Measurements from ENCODE around the gene GARNL3.

The GARNL3 gene

DNA sequence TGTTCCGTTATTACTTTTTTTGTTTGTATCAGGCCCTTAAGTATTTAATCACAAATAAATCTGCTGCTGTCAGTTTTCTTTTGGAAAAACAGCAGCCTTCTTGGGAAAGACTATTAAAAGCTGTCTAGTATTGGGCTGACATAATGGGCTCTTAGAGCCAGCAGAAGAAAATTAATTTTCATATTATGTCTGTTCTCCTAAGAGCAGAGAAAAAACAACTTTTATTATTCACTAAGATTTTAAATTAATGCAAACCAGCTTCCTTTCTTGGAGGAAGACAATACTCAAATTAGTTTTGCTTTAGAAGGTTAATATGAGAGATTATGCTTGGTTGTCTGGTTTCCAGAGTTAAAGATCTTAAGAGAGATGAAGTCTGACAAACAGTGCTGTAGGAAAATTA lies 30.6 kb upstream of the GARNL3 start:
- DNase-seq: no peak

DNA sequence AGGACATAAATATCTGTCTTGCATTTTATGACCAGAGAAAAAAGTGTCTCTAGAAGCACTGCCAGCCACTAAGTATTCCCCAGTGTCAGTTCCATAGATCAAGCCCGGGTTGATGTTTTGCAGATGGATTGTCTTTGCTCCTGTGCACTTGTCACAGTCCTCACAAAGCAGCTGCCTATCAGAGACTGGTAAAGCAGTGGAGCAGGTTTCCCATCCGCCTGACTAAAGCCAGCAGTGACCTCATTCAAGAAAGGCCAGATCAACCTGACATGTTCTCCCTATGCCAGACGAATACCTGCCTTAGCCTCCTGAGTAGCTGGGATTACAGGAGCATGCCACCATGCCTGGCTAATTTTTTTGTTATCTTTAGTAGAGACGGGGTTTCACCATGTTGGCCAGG lies 26.8 kb upstream of the GARNL3 start:
- DNase-seq: no peak

DNA sequence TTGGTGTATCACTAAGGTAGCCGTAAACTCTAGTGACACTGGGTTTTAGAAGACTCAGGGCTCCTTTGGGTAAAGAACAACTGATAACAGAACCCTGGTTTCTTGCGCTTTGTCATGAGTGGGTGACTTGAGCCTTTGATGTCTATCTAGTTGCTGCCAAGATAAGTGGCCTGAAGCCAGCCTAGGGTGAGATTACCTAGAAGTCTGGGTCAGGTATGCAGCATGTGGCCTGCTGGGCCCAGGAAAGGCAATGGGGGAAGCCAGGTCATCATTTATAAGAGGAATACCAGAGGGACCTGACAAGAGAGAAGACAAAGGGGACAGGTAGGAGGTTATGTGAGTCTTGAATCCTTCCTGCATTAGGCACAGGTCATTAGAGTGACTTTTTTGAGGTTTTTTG lies 23.2 kb upstream of the GARNL3 start:
- DNase-seq: no peak

DNA sequence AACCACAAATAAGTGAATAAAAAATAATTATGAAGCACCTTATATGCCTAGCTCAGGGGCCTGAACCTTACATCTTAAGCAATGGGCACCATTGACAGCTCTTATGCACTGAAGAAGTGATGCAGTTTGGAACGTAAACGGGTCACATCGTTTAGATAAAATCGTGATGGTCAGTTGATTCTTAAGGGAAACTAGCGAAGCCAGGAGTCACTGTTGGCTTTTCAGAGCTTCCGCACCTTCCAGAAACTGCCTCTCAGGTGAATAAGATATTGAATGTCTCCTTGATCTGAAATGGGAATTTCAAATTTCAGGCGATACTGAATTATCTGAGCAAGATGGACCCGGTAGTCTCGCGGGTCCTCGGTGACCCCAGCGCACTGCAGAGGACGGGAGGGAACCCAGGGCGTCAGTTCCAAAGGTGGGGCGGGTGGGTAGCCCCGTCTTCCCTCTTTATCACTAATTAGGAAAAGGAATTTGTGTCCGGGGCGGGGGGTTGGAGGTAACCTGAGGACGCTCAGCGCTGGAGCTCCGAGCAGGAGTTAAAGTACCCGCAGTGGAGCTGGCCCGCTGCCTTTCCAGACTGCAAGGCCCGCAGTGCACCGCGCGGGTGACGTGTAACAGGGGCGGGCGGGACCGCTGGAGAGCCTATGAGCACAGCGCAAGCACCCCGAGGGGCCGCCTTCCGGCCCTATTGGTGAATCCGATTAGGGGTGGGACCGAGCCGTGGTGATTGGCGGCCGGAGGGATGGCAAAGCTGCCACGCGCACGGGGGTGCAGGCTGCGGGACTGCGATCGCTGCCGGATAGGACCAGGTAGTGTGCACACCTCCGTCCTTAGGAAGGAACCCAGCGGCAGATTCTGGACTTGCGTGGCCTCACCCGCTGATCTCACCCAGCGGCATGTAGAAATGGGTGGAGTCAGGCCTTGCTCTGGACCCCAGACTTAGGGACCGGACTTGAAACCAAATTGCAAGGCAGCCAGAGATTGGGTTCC lies 19.7 kb upstream of the GARNL3 start:
- DNase-seq: peak; percentile 94

DNA sequence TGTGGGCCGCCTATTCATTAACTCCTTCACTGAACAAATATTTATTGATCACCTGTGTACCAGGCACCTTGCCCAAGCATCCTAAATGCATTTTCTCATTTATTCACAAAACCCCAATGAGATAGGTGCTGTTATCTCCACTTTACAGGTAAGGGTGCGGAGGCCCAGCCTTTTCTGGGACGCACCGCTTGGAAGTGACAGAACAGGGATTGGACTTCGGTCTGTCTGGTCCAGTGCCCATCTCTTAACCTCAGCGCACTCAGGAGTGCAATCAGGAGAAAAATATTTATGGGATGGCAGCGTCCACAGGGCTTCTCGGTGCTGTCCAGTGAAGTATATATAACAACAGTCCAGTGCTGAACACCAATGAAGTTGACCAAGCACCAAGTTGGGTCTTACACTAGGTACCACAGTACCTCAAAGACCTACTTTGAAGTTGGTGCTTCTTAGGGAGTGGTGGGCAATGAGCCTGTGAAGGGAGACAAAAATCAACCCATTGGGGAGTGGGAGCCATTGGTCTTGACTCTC lies 18.9 kb upstream of the GARNL3 start:
- no peak for DNase-seq

DNA sequence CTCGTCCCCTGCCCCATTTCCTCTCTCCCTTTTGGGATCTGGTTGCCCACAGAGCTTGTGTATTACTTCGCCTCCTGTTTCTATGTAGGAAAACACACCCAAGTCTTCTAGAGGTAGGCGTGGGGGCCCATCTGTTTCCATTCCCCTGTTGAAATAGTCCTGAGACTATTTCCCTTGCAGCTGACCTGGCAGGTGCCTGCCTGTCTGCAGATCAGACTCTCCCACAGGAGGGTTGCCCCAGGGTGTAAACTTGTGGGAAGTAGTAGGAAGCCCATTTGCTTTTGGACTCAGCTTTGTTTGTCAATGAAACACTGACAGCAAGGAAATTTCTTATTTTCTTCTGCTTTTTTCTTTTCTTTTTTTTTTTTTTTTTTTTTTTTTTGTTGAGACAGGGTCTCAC lies 16.3 kb upstream of the GARNL3 start:
- DNase-seq: no peak

DNA sequence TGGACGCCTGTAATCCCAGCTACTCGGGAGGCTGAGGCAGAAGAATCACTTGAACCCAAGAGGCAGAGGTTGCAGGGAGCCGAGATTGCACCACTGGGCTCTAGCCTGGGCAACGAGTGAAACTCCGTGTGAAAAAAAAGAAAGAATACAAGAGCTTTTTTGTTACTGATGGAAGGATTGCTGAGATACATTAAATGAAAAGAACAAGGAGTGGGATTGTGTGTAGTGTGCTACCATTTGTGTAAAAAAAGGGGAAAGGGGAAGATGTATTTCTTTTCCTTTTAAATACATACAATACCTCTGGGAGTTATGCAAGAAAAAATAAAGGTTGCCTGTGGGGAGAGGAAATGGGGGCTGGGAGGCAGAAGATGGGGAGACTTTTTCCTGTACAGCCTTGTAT lies 14.7 kb upstream of the GARNL3 start:
- DNase-seq: no peak

DNA sequence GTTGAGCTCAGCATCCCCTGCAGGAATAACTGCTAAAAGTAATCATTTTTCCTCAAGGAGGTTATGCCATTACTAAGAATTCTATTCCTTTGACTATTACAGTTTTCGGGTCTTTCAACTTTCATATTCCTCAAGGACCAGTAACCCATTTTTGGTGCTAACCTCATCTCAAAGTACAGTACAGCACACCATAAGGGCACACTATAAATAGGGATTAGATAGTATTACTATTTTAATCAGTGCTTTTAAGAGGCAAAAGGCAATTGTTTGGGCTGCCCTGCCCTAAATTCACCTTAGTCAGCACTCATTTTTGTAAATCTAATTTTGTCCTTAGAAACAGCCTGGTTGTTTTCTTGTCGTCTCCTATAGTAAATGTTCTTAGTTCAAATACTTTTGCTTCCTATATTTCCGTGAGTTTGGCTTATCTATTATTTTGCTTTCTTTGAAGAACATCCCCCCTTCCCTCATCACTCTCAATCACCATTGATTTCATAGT lies 13.6 kb upstream of the GARNL3 start:
- DNase-seq: no peak

DNA sequence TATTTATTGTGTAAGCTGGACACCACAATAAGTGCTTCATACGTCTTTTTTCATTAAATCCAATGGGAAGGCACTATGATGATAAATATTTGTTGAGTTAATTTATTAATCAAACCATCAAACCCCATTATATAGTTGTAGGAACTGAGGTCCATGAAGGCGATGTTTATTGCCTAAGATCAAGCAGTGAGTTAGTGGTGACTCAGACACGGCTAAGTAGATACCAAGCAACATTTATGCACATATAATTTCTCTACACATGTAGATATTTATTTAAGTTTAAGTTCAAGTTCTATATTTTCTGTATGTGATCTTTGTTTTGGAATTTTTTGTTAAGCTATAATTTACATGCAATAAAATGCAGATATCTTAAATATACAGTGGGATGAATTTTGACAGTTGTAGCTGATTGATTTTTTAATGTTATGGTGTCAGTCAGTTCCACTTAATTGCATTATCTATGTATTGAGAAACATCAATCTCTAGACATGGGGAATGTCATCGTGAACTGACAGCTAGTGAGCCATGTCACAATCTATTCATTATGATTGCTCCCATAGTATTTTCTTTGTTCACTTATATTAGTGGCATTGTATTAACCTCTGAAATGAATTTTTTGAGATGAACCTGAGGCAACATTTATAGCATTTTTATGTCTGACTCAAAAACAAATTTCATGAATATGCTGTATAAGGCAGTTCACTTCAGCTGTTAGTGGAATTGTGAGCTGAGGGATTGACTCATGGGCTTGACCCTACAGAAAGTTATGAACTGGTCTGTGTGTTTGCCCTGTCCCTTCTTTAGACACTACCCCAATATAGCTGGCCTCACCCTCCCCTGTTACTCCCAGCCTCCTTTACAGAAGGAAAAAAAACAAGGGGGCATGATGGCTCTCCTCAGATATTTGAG lies 11.9 kb upstream of the GARNL3 start:
- DNase-seq: no peak

DNA sequence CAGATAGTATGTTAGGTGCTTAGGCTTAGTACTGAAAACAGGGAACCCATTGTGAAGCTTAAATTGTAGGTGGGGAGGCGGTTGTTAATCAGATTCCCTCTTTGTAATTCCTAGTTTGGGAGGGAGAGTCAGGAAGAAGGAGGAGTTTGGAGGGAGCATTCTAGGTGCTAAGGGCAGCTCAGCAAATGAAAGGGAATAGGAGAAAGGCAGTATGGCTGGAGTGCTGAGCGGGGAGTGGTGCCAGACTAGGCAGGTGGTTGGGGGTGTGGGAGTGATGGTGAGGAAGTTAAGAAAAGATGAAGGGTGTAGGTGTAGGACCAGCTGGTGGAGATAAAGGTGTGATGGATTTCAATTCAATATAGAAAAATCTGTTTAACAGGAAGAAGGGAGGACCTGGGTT lies 11.1 kb upstream of the GARNL3 start:
- no peak for DNase-seq

DNA sequence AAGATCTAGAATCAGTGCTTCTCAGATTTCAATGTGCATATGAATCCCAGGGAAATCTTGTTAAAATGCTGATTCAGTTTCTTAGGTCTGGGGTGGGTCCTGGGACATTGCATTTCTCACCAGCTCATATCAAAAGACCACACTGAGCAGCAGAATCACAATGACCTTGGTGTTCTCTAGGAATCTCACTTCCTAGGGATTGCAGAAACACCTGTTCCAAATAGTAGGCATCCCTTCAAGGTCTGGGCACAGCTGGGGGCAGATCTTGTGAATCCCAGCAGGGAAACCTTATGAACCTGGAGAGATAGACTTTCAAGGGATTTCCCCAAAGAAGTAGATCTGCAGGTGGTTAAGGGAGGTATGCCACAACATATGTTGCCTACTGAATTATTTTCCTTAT lies 8.9 kb upstream of the GARNL3 start:
- DNase-seq: no peak

DNA sequence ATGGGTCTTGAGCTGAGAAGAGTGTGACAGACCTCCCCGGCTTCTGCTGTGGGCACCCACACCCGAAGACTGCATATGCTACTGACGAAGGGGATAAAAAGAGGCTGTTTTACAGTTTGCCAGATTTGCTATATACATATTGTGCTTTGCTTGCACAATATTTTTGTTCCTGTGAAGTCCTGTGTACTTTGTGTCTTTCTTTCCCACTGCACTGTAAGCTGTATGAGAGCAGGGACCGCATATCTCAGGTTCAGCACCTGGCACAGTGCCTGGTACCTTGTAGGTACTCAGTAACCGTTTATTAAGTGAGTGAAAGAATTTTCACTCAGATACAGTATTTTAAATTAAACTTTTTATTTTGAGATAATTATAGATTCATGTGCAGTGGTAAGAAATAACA lies 8.2 kb upstream of the GARNL3 start:
- DNase-seq: no peak

DNA sequence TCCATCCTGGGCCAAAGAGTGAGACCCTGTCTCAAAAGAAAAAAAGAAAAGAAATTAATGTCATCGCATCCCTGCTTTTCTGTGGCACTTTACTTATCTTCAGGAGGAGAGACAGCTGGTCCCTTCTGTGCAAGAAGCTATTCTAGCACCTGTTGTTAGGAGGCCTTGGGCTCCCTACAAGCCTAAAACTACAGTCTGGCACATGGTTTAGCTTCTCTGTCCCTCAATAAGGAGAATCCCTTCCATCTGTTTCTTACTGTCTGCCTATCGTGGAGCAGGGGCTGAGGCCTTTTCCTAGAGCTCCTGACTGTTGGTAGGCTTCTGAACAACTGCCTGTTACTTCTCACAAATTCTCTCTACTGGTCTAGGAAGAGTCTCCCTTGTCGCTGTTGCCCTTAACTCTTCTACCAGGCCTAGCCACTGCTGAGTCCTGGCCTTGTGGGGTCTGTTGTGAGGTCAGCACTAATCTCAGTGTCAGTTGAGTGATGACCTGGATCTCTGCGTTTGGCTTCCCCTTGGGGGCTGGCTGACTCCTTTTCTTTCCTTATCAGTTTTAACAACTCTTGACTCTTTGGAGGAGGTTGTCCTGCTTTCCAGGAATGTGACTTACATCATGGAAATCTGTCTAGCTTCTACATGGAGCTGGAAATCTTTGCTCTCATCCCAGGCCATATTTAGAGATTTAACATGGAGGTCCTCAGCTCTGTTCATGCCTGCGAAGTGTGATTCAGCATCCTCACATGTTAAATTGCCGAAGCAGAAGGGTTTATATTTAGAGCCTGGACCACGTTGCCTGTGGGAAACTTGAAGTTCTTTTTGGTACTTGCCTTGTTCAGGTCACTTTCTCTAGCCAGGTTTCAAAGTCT lies 5.7 kb upstream of the GARNL3 start:
- no peak for DNase-seq

DNA sequence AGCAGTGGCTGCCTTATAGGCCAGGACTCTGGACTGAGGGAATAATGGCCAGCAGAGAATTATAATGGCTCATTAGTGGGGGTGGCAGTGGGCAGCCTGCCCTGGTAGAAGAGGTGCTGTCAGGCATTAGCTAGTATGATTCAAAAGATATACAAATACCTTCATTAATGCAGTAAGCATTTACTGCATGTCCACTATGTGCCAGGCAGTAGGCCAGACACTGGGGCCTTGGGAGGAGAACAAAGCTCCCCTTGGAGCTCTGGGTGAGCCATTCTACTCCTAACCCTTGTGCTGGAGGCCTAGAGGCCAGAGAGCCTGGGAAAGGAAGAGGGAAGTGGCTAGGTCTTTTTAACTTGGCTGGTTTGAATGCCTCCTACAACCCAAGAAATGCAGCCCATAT lies 2.0 kb upstream of the GARNL3 start:
- DNase-seq: no peak

DNA sequence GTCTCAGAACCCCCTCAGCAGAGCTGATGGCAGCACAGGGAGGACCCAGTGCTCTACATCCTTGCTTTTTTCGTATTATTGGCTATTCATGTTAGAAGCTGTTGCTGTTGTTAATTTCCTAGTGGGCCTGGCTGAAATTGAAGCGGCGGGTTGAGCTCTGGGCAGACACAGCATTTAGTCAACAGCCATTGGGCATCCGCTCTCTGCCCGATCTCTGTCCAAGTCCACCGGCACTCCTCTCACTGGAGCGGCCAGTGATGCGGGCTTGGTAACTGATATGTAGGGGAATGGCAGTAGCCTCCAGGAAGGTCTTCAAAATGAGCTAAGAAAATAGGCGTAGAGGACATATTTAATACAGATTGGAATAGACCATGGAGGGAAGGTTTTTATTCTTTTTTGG lies 1.3 kb upstream of the GARNL3 start:
- no peak for DNase-seq

DNA sequence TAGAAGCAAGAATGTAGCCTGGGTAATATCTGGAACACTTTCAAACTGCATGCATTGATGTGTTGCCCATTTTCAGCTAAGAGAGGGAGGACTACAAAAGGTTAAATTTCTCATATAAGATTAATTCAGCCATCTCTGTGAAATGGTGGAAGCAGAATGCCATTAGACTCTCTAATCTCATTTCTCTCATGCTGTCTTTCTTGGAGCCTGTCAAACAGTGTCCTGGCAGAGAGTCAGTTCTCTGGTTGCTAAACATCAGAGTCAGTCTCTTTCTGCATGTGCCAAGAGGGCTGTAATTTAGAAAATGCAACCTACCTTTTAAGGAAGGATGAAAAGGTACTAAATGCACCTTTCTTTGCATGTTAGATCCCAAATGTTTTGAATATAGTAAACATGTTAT lies 910 bp upstream of the GARNL3 start:
- no peak for DNase-seq

DNA sequence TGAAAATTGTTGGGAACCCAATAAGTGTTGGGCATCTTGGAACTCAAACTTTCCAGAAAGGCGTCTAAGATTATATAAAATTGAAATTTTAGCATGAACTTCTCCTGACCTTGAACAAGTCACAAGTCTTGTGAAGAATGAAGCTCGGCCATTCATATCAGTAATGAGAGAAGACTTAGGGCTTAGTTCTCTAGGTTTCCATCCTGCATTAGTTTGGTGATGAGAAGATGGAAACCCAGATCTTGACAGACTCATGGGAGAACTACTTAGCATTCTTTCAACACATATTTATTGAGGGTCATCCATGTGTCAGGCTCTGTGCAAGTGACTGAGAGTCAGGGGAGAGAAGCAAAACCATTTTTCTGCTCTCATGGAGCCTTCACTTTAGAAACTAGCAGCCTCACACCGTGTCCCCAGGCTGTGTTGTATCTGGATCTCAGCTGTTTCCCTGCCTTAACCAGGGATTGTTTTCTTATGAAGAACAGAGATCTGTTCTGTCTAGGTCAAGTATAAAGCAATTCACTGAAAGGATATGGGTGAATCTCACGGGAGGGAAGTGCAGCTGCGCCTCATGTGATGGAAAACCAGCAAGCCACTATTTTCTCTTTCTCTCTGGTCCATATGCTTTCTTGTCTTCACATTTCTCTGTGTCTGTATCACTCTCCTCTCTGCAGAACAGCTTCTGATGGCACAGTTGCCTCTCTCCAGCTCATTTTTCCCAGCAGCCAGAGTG lies 3.4 kb downstream of the GARNL3 start:
- no peak for DNase-seq

DNA sequence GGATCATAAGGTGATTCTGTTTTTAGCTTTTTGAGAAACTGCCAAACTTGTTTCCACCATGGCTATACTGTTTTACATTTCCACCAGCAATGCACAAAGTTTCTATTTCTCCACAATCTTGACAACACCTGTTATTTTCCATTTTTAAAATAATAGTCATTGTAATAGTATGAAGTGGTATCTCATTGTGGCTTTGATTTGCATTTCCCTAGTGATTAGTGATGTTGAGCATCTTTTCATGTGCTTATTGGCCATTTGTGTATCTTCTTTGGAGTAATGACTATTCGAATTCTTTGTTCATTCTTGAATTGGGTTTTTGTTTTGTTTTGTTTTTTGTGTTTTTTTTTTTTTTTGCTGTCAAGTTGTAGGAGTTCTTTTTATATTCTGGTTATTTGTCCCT lies 4.9 kb downstream of the GARNL3 start:
- no peak for DNase-seq

DNA sequence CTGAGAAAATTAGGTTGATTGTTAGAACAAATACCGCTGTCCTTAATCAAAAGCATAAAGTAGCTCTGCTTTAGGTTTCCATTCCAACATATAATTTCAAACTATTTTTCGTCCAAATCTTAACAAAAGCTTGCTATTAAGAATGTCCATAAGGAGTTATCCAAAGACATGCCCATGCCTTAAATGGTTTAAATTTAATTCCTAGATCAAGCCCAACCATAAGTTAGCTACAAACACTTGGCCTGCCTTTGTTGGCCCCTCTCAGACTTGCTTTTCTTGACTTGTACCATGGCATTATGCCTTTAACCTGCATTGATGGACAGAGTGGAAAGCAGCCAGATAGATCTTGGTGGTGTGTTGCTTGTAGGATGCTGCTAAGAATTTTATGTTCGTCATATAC lies 8.8 kb downstream of the GARNL3 start:
- DNase-seq: no peak

DNA sequence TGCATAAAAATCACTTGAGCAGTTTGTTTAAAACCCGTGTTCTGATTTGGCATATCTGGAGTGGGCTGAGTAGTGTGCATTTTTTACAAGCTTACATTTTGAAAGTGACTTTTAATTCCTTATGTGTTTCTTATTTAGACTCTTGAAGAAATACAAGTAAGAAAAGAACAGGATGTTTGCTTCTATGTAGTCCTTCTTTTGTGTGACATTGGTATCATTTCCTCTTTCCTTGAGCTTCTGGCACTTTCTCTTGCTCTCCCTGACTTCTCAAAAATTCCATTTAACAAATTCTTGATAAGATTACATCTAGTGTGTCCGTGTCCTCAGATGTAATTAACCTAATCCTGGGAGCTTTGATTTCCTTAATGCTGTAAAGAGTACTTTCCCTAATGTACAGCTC lies 12.5 kb downstream of the GARNL3 start:
- DNase-seq: no peak

DNA sequence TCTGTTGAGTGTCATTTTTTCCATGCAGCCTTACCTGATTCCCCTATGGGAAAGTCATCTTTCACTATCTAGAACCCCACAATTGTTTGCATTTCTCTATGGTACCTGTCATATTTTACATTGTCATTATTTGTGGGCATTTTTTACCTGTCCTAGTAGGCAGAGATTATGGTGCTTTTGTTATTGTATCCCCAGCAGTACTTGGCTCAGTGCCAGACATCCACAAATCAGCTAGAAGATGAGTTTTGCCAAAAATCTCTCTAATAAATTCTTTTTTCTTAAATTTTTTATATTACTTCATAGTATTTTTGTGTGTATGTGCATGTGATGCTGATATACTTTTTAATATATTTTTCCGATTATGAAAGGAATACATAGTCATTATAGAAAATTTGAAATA lies 13.2 kb downstream of the GARNL3 start:
- no peak for DNase-seq

DNA sequence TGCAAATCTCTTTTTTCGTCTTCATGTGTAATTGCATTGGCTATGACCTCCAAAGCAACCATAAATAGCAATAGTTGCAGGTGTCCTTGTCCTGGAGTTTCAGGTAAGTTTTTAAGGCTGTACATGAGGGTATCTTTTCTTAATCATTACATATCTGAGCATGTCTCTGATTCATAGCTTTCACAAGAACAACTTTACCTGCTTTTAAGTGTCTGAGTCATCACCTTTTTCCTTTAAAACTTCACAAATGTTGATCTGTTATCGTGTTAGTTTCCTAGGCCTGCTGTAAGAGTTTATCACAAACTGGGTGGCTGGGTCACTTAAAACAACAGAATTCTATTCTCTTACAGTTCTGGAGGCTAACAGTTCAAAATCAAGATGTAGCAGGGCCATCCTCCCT lies 13.8 kb downstream of the GARNL3 start:
- DNase-seq: no peak

Measured in NCI-H1048 (cell line).